HUES64 (cell line): ENCODE measurements around the gene ZNF862.

ENCODE experiments used
- H3K27ac ChIP-seq: 2 replicates; pipeline ENCODE4 v1.7.0; 2013; ENCODE audit warnings: low read depth, low read length, inconsistent platforms
- H3K27me3 ChIP-seq: 2 replicates; pipeline ENCODE4 v1.6.1; 2013; ENCODE audit warnings: mild to moderate bottlenecking, low read length; ENCODE audit not compliant: insufficient read depth
- H3K36me3 ChIP-seq: 2 replicates; pipeline ENCODE4 v1.6.1; 2013; ENCODE audit warnings: mild to moderate bottlenecking, low read length; ENCODE audit not compliant: insufficient read depth
- H3K4me1 ChIP-seq: 2 replicates; pipeline ENCODE4 v1.6.1; 2013; ENCODE audit warnings: mild to moderate bottlenecking, low read length, moderate library complexity; ENCODE audit not compliant: insufficient read depth
- H3K4me3 ChIP-seq: 2 replicates; pipeline ENCODE4 v1.5.1; 2013; ENCODE audit warnings: mild to moderate bottlenecking, low read length, moderate library complexity
- H3K9ac ChIP-seq: 2 replicates; pipeline ENCODE4 v1.6.1; 2013; ENCODE audit warnings: mild to moderate bottlenecking, low read depth, low read length
- H3K9me3 ChIP-seq: 2 replicates; pipeline ENCODE4 v1.6.1; 2013; ENCODE audit warnings: low read depth, low read length; ENCODE audit not compliant: insufficient read depth
- WGBS: fragments of 150-250, 120-280 bp; methylation state at CpG from one replicate; pipeline ENCODE4 v1.1.7; 2013; ENCODE audit warnings: missing lambda C conversion rate; 5-methylcytosine and 5-hydroxymethylcytosine counted together

The ZNF862 gene

GRCh38 chr7:149811831-149812490, 26.2 kb upstream of the ZNF862 start:
- 0 out of 2 replicates have a peak, but pooled peaks cover 6% of the 10 kb centered on the region for H3K4me1 ChIP-seq
- H3K9me3 ChIP-seq = no peaks in the 10 kb centered on the region
- H3K9ac ChIP-seq = no peak overlapping the region
- WGBS = 93% methylated on average over 16 of the region's 16 CpGs
- H3K4me3 ChIP-seq = no peak overlapping the region
- no peaks in the 10 kb centered on the region for H3K27me3 ChIP-seq
- no peak overlapping the region for H3K27ac ChIP-seq
- H3K36me3 ChIP-seq = no peaks in the 10 kb centered on the region

- H3K4me3 ChIP-seq = no peak overlapping the region
- no peaks in the 10 kb centered on the region for H3K9me3 ChIP-seq
- H3K9ac ChIP-seq = no peak overlapping the region
- H3K27ac ChIP-seq = no peak overlapping the region
- 0 out of 2 replicates have a peak, but pooled peaks cover 6% of the 10 kb centered on the region for H3K4me1 ChIP-seq
- no peaks in the 10 kb centered on the region for H3K36me3 ChIP-seq
- H3K27me3 ChIP-seq = no peaks in the 10 kb centered on the region
- WGBS = 85% methylated on average over 28 of the region's 28 CpGs
These were observed 24.7 kb upstream of the ZNF862 start for GRCh38 chr7:149813254-149814035.

- H3K4me1 ChIP-seq = 0 out of 2 replicates have a peak, but pooled peaks cover 6% of the 10 kb centered on the region
- H3K9ac ChIP-seq = no peak overlapping the region
- no peaks in the 10 kb centered on the region for H3K9me3 ChIP-seq
- no peaks in the 10 kb centered on the region for H3K27me3 ChIP-seq
- no peak overlapping the region for H3K27ac ChIP-seq
- H3K4me3 ChIP-seq = no peak overlapping the region
- 90% methylated on average over 15 of the region's 15 CpGs for WGBS
- H3K36me3 ChIP-seq = no peaks in the 10 kb centered on the region
These were observed 23.7 kb upstream of the ZNF862 start for GRCh38 chr7:149814494-149814893.

GRCh38 chr7:149815121-149815520, 23.1 kb upstream of the ZNF862 start:
- Histone ChIP-seq H3K4me1 (0 out of 2 replicates have a peak, but pooled peaks cover 6% of the 10 kb centered on the region), H3K4me3 (no peak overlapping the region), H3K9me3 (no peaks in the 10 kb centered on the region), H3K9ac (no peak overlapping the region), H3K27me3 (no peaks in the 10 kb centered on the region), H3K27ac (no peak overlapping the region), H3K36me3 (no peaks in the 10 kb centered on the region)
- WGBS = 94% methylated on average over 12 of the region's 12 CpGs

- H3K36me3 ChIP-seq = no peaks in the 10 kb centered on the region
- no peak overlapping the region for H3K4me3 ChIP-seq
- no peak overlapping the region for H3K9ac ChIP-seq
- H3K27me3 ChIP-seq = no peaks in the 10 kb centered on the region
- no peak overlapping the region for H3K27ac ChIP-seq
- 0 out of 2 replicates have a peak, but pooled peaks cover 6% of the 10 kb centered on the region for H3K4me1 ChIP-seq
- WGBS = 73% methylated on average over 16 of the region's 16 CpGs
- H3K9me3 ChIP-seq = no peaks in the 10 kb centered on the region
These were observed 22.4 kb upstream of the ZNF862 start for GRCh38 chr7:149815661-149816266.

GRCh38 chr7:149816267-149816751, 21.9 kb upstream of the ZNF862 start:
- no peak overlapping the region for H3K27ac ChIP-seq
- WGBS = 90% methylated on average over 21 of the region's 21 CpGs
- H3K36me3 ChIP-seq = no peaks in the 10 kb centered on the region
- 0 out of 2 replicates have a peak, but pooled peaks cover 6% of the 10 kb centered on the region for H3K4me1 ChIP-seq
- H3K4me3 ChIP-seq = no peak overlapping the region
- H3K9me3 ChIP-seq = no peaks in the 10 kb centered on the region
- no peak overlapping the region for H3K9ac ChIP-seq
- no peaks in the 10 kb centered on the region for H3K27me3 ChIP-seq

- 89% methylated on average over 4 of the region's 4 CpGs for WGBS
- no peaks in the 10 kb centered on the region for H3K9me3 ChIP-seq
- no peak overlapping the region for H3K27ac ChIP-seq
- H3K4me1 ChIP-seq = 0 out of 2 replicates have a peak, but pooled peaks cover 6% of the 10 kb centered on the region
- H3K9ac ChIP-seq = no peak overlapping the region
- H3K36me3 ChIP-seq = no peaks in the 10 kb centered on the region
- no peaks in the 10 kb centered on the region for H3K27me3 ChIP-seq
- no peak overlapping the region for H3K4me3 ChIP-seq
These were observed 21.4 kb upstream of the ZNF862 start for GRCh38 chr7:149816794-149817193.

GRCh38 chr7:149817301-149817771, 20.8 kb upstream of the ZNF862 start:
- no peaks in the 10 kb centered on the region for H3K9me3 ChIP-seq
- no peaks in the 10 kb centered on the region for H3K36me3 ChIP-seq
- H3K9ac ChIP-seq = no peak overlapping the region
- no peak overlapping the region for H3K4me3 ChIP-seq
- no peak overlapping the region for H3K27ac ChIP-seq
- H3K27me3 ChIP-seq = no peaks in the 10 kb centered on the region
- 0 out of 2 replicates have a peak, but pooled peaks cover 6% of the 10 kb centered on the region for H3K4me1 ChIP-seq
- 88% methylated on average over 8 of the region's 8 CpGs for WGBS

GRCh38 chr7:149817836-149818535, 20.2 kb upstream of the ZNF862 start:
- Histone ChIP-seq H3K4me3 (no peak overlapping the region), H3K9ac (no peak overlapping the region), H3K4me1 (0 out of 2 replicates have a peak, but pooled peaks cover 6% of the 10 kb centered on the region), H3K36me3 (no peaks in the 10 kb centered on the region), H3K27ac (no peak overlapping the region), H3K27me3 (no peaks in the 10 kb centered on the region), H3K9me3 (no peaks in the 10 kb centered on the region)
- WGBS = 90% methylated on average over 23 of the region's 23 CpGs

- no peaks in the 10 kb centered on the region for H3K27me3 ChIP-seq
- H3K27ac ChIP-seq = no peak overlapping the region
- 94% methylated on average over 9 of the region's 9 CpGs for WGBS
These were observed 19.7 kb upstream of the ZNF862 start for GRCh38 chr7:149818536-149818840.

More at GRCh38 chr7:149818536-149818840, 19.7 kb upstream of the ZNF862 start:
- Histone ChIP-seq H3K4me1 (0 out of 2 replicates have a peak, but pooled peaks cover 6% of the 10 kb centered on the region), H3K4me3 (no peak overlapping the region), H3K9me3 (0 out of 2 replicates have a peak, but pooled peaks cover 4% of the 10 kb centered on the region), H3K36me3 (no peaks in the 10 kb centered on the region), H3K9ac (no peak overlapping the region)
